NB4 (cell line): ENCODE measurements around the gene MTMR3.

Experiments
- DNase-seq: peaks from one replicate; pipeline ENCODE4 v3.0.0; 2010; ENCODE audit warnings: low read depth
- H3K4me3 ChIP-seq: one replicate; pipeline ENCODE4 v1.5.1; 2011; ENCODE audit warnings: mild to moderate bottlenecking, low read depth, low read length, moderate library complexity
- CTCF ChIP-seq: IDR thresholded peaks from one replicate; pipeline ENCODE4 v1.5.1; 2012; ENCODE audit warnings: low read depth, low read length
- MAX ChIP-seq: IDR thresholded peaks from 2 replicates; pipeline ENCODE4 v1.6.1; 2011; ENCODE audit warnings: low read depth, low read length
- MYC ChIP-seq: IDR thresholded peaks from 2 replicates; pipeline ENCODE4 v1.6.1; 2011; ENCODE audit warnings: low read depth, low read length
- POLR2A ChIP-seq: IDR thresholded peaks from 2 replicates; pipeline ENCODE4 v1.6.1; 2011; ENCODE audit warnings: mild to moderate bottlenecking; ENCODE audit not compliant: insufficient read length; ENCODE audit errors: extremely low read depth

Gene MTMR3

GRCh38 chr22:29947410-29948384 lies 64.7 kb downstream of the MTMR3 start:
- DNase-seq = no peak
- H3K4me3 ChIP-seq = no peak overlapping the region
- TF ChIP-seq MAX (no peak), MYC (no peak), CTCF (no peak), POLR2A (no peak)

- no peak for DNase-seq
- TF ChIP-seq CTCF (no peak), MAX (no peak), MYC (no peak), POLR2A (no peak)
- H3K4me3 ChIP-seq = no peak overlapping the region
Observed at GRCh38 chr22:29948385-29948769, 65.4 kb downstream of the MTMR3 start.

GRCh38 chr22:29949872-29950271 lies 66.9 kb downstream of the MTMR3 start:
- H3K4me3 ChIP-seq = no peak overlapping the region
- TF ChIP-seq MAX (no peak), MYC (no peak), CTCF (no peak), POLR2A (no peak)
- DNase-seq = no peak

DNA sequence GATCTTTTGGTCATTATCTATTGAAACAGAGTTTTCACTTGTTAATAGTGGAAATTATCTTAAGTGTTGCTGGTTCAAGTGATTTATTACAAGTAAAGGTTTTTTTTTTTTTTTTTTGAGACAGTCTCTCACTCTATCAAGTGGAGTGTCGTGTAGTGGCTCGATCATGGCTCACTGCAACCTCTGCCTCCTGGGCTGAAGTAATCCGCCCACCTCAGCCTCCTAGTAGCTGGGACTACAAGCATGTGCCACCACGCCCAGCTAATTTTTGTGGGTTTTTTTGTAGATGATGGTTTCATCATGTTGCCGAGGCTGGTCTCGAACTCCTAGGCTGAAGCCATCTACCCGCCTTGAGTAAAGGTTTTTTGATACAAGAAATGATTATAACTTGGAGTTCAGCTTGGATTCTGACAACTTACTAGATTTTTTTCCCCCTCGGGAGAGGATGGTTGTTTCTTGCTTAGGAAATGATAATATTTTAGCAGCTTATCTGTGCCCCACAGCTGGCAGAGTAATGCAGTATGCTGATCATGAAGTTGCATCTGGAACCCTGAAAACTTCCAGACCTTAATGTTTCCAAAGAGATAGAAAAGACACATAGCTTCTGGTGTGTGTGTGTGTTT lies 68.9 kb downstream of the MTMR3 start:
- DNase-seq = peak; percentile 3

DNA sequence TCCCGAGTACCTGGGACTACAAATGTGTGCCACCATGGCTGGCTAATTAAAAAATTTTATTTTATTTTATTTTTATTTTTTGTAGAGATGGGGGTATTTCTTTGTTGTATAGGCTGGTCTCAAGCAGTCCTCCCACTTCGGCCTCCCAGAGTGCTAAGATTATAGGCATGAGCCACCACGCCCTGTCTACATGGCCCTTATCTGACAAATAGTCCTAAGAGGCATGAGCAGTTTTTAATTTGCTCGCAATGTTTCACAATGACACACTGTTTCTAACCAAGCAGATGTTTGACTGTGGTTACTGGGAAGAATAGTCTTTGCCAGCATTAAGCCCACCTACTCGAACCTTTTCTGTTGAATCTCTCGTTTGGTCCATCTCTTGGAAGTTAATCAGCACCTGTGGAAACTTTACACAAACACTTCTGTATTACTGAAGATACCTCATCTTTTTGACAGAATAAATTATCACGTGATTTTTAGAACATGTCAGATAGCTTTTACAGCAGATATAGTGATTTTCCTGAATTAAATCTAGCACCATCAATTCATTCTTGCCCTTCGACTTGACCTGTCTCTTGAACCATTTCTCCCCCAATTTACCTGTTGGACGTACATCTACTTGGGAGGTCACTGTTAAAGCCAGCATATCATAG lies 71.4 kb downstream of the MTMR3 start:
- H3K4me3 ChIP-seq = no peak overlapping the region
- peak; percentile 5 for DNase-seq
- no peak for TF ChIP-seq MAX
- TF ChIP-seq POLR2A = no peak
- TF ChIP-seq CTCF = no peak
- no peak for TF ChIP-seq MYC

More for the DNA sequence above, 68.9 kb downstream of the MTMR3 start:
- no peak for TF ChIP-seq MYC
- TF ChIP-seq CTCF = no peak
- TF ChIP-seq POLR2A = no peak
- TF ChIP-seq MAX = no peak
- no peak overlapping the region for H3K4me3 ChIP-seq
